GM23338 (cell line): ENCODE data around the gene FAM13A.

Experiments
- CTCF ChIP-seq, 2 experiments: fragments of 200-600 bp in 1 of 2; sonication (generic) in 1 of 2; conservative IDR thresholded peaks; 2 replicates each; pipeline versions ENCODE4 v1.5.1 to v1.6.1; 2016 to 2017; ENCODE audit warnings: antibody characterized with exemption in 2 of 2, low read depth in 2 of 2, mild to moderate bottlenecking in 2 of 2, moderate library complexity in 1 of 2
- EZH2 ChIP-seq: fragments of 200-600 bp; sonication (generic); IDR thresholded peaks from one replicate; pipeline ENCODE4 v1.8.0; 2017; ENCODE audit warnings: antibody characterized with exemption, mild to moderate bottlenecking, low read depth; ENCODE audit not compliant: unreplicated experiment
- EZH2phosphoT487 ChIP-seq: fragments of 200-600 bp; sonication (generic); IDR thresholded peaks from one replicate; pipeline ENCODE4 v1.8.1; 2018; ENCODE audit warnings: antibody characterized with exemption; ENCODE audit not compliant: unreplicated experiment
- JUNB ChIP-seq: IDR thresholded peaks from one replicate; pipeline ENCODE4 v1.6.1; 2016; ENCODE audit warnings: antibody characterized with exemption; ENCODE audit not compliant: unreplicated experiment
- NANOG ChIP-seq: IDR thresholded peaks from 2 replicates; pipeline ENCODE4 v1.6.1; 2016; ENCODE audit warnings: antibody characterized with exemption, borderline replicate concordance
- POLR2AphosphoS5 ChIP-seq: IDR thresholded peaks from 2 replicates; pipeline ENCODE4 v1.6.1; 2016; ENCODE audit warnings: antibody characterized with exemption, low read depth
- REST ChIP-seq: IDR thresholded peaks from one replicate; pipeline ENCODE4 v1.6.1; 2018; ENCODE audit warnings: antibody characterized with exemption; ENCODE audit not compliant: unreplicated experiment
- STAT1 ChIP-seq: IDR thresholded peaks from one replicate; pipeline ENCODE4 v1.6.1; 2016; ENCODE audit warnings: antibody characterized with exemption; ENCODE audit not compliant: unreplicated experiment
- ZNF114 ChIP-seq: fragments of 250-450 bp; sonication (Bioruptor Pico); IDR thresholded peaks from 2 replicates; pipeline ENCODE4 v1.5.0; 2020; ENCODE audit warnings: mild to moderate bottlenecking, moderate library complexity

- TF ChIP-seq EZH2 (no peak), CTCF (conservative IDR thresholded peaks at IDR 0.05; ENCODE audit: low read depth in 2 of 2) (no peak), ZNF114 (CRISPR knock-in tag) (no peak), EZH2phosphoT487 (no peak), JUNB (no peak), STAT1 (no peak), POLR2AphosphoS5 (no peak), NANOG (no peak), REST (no peak)
Measured at GRCh38 chr4:88979276-88979675, 77.7 kb downstream of the FAM13A start.
